Activated T-helper 2 cell treated with anti-CD3 and anti-CD28 coated beads, Interferon-gamma antibody, Interleukin-2, Interleukin-4, amounts not matched to agents 10 μg/mL and 5 μg/mL and 100 μg/mL, durations not matched to agents 14 hours and 24 hours and 36 hours (primary cell): ENCODE results near the gene GRID1. TPM values are rescaled to one million over a fixed set of nuclear protein-coding genes. Genes with fewer than 3 reads are reported as not detected.
"Not testable (repeated sequence)": the region's sequence is repeated elsewhere in the genome, so short reads cannot be mapped to it uniquely, and the experiment has no call there.

Experiments
- DNase-seq: peaks from one replicate; pipeline ENCODE4 v3.0.0; 2021; ENCODE audit warnings: low spot score
- H3K27ac Mint-ChIP-seq: one replicate; pipeline ENCODE4 v1.8.0; 2021; ENCODE audit warnings: mixed read lengths
- H3K27me3 Mint-ChIP-seq: one replicate; pipeline ENCODE4 v1.8.0; 2021; ENCODE audit warnings: low read depth, mixed read lengths
- H3K36me3 Mint-ChIP-seq: one replicate; pipeline ENCODE4 v1.8.0; 2021; ENCODE audit warnings: low read depth, mixed read lengths
- H3K4me1 Mint-ChIP-seq: one replicate; pipeline ENCODE4 v1.8.0; 2021; ENCODE audit warnings: low read depth, mixed read lengths
- H3K4me3 Mint-ChIP-seq: one replicate; pipeline ENCODE4 v1.8.0; 2021; ENCODE audit warnings: low read depth, mild to moderate bottlenecking, moderate library complexity, mixed read lengths
- H3K9me3 Mint-ChIP-seq: one replicate; pipeline ENCODE4 v1.8.0; 2021; ENCODE audit warnings: mixed read lengths
- intact Hi-C: fragments of 100-400 bp; cut with micrococcal nuclease; formaldehyde crosslinking; loops from one replicate; pipeline ENCODE4 v1.15.1; 2023
- total RNA-seq: library from RNA; stranded (reverse); gene quantifications from 2 replicates; pipeline ENCODE4 v1.2.3, GENCODE V29; 2022

Gene GRID1
- total RNA-seq, 1 donor from 2014 or later = not detected

DNA sequence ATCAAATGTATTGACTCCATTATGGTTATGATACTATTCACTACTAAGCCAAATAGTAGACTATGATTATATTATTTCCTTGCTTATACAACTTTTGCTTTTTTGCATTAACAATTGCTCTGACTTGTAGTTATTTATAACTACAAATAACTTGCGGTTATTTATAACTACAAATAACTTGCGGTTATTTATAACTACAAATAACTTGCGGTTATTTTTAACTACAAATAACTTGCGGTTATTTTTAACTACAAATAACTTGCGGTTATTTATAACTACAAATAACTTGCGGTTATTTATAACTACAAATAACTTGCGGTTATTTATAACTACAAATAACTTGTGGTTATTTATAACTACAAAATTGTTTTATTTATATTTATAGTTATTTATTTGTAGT is 436.6 kb downstream of the GRID1 start:
- H3K27ac Mint-ChIP-seq, DNase-seq, H3K4me1 Mint-ChIP-seq, H3K4me3 Mint-ChIP-seq, H3K36me3 Mint-ChIP-seq, H3K9me3 Mint-ChIP-seq, H3K27me3 Mint-ChIP-seq, intact Hi-C loops: not testable (repeated sequence)

DNA sequence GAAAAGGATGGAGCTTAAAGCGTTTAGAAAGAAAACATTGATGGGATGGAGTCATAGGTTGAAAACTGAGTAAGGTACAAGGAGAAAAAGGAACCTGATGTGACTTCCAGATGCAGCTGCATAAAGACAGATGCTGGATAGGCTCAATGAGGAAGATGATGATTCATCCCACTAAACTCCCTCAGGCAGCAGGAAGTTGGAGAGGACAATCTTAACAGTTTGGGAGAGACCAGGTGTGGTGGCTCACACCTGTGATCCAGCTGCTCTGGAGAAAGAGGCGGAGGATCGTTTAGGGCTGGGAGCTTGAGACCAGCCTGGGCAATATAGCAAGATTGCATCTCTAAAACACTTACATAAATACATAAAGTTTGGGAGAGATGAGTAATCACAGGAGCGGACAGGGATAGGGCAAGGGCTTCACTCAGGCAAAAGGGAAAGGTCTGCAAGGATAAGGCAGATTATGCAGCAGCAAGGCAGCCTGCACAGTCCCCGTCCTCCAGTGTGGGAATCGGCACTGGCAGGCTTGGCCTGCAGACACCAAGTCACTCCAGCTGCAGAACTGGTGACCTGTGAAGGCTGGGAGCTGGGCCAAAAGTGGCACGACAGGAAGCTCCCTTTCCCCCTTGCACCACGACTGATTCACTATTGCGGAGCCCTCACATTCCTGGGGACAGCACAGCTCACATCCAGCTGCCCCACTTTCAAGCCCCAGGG is 438.5 kb downstream of the GRID1 start:
- DNase-seq = no peak
- Mint-ChIP-seq H3K36me3 (no peaks in the 10 kb centered on the region), H3K4me1 (no peaks in the 10 kb centered on the region), H3K27ac (no peak overlapping the region), H3K27me3 (no peaks in the 10 kb centered on the region), H3K9me3 (no peaks in the 10 kb centered on the region), H3K4me3 (no peak overlapping the region)
- intact Hi-C loops = no loop called here

DNA sequence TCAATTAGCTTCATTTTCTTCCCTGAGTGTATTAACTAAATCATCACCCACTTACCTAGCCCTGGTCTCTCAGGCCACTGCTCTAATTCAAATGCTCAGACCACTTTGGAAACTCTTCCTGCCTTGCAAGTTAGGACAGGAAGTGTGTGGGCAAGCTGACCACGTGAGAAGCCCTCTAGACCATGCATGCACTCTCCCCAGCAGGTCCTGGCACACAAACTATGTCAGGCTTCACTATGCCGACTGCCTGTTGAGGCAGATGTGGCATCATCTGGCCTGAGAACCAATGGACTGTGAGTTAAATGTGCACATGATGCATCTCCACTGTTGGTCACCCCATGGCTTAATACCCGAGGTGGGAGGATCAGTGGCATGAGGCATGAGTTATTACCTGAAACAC is 439.6 kb downstream of the GRID1 start:
- no peaks in the 10 kb centered on the region for H3K36me3 Mint-ChIP-seq
- no peaks in the 10 kb centered on the region for H3K4me1 Mint-ChIP-seq
- no peak overlapping the region for H3K27ac Mint-ChIP-seq
- no peaks in the 10 kb centered on the region for H3K27me3 Mint-ChIP-seq
- H3K4me3 Mint-ChIP-seq = no peak overlapping the region
- H3K9me3 Mint-ChIP-seq = no peaks in the 10 kb centered on the region
- intact Hi-C loops = no loop called here
- no peak for DNase-seq

DNA sequence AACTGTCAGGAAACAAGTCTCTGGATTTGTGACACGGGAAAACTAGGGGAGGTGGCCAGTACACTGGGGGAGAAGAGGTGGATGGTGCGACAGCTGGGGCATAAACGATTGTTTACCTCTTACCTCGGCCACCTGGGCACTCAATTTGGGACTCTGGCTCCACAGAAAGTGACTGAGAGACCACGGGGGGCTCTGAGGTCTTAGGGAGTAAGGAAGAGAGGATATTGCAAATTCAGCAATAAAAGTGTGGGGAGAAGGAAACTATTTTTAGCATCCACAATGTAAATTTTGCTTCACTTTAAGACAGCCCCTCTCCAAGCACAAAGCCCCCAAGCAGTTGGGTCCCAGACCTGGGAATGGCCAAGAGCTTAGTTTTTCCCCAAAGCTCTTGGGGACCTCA is 440.5 kb downstream of the GRID1 start:
- Mint-ChIP-seq H3K4me1 (no peaks in the 10 kb centered on the region), H3K4me3 (no peak overlapping the region), H3K27ac (no peak overlapping the region), H3K36me3 (no peaks in the 10 kb centered on the region), H3K9me3 (no peaks in the 10 kb centered on the region), H3K27me3 (no peaks in the 10 kb centered on the region)
- intact Hi-C loops = no loop called here
- DNase-seq = no peak

DNA sequence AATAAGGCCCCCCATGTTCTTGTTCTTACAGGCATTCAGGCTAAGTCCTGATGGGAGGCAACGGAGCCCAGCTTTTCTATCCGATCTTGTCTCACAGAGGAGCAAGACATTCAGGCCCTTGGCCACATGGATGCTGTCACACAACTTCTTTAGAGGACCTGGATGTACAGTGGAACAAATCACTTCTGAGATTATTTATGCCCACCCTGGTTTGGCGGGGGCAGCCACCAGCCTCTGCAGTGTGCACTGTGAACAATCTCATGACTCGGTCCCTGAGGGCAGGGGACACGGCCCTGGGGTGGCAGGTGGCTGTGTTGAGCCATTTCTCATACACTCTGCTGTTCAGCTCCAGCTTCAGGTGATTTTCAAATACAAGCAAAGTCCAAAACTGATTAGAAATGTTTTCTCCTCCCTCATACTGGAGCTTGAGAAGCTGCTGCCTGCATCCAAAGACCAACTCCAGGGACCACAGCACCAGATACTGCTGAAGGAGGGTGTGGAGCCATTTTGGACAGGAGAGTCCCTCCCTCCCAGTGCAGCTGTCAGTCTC is 441.3 kb downstream of the GRID1 start:
- no peak overlapping the region for H3K4me3 Mint-ChIP-seq
- intact Hi-C loops = no loop called here
- H3K9me3 Mint-ChIP-seq = no peaks in the 10 kb centered on the region
- H3K4me1 Mint-ChIP-seq = no peaks in the 10 kb centered on the region
- H3K27me3 Mint-ChIP-seq = no peaks in the 10 kb centered on the region
- DNase-seq = no peak
- no peak overlapping the region for H3K27ac Mint-ChIP-seq
- no peaks in the 10 kb centered on the region for H3K36me3 Mint-ChIP-seq

DNA sequence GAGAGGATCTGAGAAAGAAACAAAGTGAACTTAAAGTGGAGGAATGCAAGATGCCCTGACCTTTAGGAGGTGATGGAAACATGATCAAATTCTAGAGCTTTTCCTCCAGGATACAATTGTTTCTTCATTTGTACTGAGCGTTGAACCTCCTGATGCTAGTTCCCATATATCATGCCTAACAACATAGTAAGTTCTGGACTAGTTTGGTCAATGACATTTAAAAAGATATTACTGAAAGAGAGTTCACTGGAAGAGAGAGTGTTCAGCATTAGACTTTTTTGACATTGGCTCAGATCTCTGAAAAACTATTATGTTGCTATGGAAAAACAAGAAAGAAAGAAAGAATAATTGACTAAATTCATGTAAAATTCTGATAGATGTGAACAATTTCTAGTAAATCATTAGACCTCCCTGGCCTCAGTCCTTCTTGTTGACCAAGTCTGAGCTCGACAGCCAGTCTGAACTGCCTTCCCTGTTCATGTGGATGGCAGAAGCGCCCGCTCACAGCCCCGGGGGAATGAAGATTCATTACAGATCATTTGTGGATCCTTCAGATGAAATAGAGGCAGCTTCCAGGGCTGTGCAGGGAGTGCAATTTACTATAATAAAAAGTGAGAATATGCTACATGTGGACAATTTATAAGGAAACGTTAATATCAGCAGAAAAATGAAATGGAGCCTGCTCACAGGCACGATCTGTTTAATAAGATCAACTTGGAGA is 442.1 kb downstream of the GRID1 start:
- no peaks in the 10 kb centered on the region for H3K9me3 Mint-ChIP-seq
- no peak overlapping the region for H3K4me3 Mint-ChIP-seq
- DNase-seq = no peak
- intact Hi-C loops = no loop called here
- H3K27me3 Mint-ChIP-seq = no peaks in the 10 kb centered on the region
- H3K36me3 Mint-ChIP-seq = no peaks in the 10 kb centered on the region
- no peak overlapping the region for H3K27ac Mint-ChIP-seq
- no peaks in the 10 kb centered on the region for H3K4me1 Mint-ChIP-seq

DNA sequence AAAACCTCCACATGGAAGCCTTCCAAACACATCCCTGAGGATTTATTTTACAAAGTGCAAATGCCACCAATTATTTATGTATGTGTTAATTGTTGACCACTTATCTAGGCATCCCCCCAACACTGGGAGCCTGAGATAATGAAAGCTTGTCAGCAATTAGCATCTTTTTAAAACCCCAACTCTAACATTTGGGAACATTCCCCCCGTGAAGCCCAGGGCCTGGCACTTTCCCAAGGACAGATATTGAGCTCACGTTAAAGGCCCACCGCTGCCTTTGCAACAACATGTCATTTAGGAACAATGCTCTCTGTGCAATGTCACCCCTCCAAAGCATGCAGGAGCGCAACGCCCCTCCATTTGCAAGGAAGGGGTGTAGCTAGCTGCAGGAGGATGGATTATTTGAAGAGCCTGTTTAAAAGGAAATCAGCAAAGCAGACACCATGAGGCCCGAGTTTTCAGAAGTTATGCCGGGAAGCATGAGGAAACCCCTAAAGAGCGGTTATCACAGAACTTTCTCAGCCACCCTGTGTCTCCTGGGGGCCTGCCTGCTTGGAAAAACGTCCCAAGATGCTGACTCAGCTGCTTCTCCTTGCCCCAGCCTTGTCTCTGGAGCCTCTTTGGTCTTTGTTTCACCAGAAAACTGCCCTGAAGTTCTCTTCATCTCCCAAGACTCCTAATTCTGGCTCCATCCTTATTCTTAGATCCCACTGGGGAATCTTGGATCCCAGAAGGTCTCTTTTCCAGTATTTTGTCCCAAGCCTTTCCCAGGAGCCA is 444.1 kb downstream of the GRID1 start:
- intact Hi-C loops = no loop called here
- Mint-ChIP-seq H3K27ac (no peak overlapping the region), H3K4me3 (no peak overlapping the region), H3K36me3 (no peaks in the 10 kb centered on the region), H3K4me1 (no peaks in the 10 kb centered on the region), H3K27me3 (no peaks in the 10 kb centered on the region), H3K9me3 (no peaks in the 10 kb centered on the region)
- no peak for DNase-seq

DNA sequence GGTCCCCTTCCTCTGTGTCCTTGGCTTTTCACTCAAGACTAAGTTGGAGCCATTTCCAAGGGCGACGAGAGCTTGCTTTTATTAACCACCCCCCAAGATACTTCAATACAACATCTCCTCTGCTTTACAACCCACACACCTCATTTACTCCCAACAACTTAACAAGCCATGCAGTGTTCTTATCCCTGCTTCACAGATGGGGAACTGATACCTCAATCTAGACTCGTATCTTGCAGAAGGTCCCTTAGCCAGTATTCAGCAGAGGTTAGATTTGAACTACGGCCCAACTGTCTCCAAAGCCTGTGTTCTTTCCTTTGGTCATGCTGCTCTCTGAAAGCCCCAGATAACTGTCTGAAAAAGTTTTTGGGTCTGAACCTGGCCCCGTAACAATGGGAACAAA is 444.8 kb downstream of the GRID1 start:
- no peak for DNase-seq
- Mint-ChIP-seq H3K4me3 (no peak overlapping the region), H3K9me3 (no peaks in the 10 kb centered on the region), H3K4me1 (no peaks in the 10 kb centered on the region), H3K27ac (no peak overlapping the region), H3K36me3 (no peaks in the 10 kb centered on the region), H3K27me3 (no peaks in the 10 kb centered on the region)
- intact Hi-C loops = no loop called here

DNA sequence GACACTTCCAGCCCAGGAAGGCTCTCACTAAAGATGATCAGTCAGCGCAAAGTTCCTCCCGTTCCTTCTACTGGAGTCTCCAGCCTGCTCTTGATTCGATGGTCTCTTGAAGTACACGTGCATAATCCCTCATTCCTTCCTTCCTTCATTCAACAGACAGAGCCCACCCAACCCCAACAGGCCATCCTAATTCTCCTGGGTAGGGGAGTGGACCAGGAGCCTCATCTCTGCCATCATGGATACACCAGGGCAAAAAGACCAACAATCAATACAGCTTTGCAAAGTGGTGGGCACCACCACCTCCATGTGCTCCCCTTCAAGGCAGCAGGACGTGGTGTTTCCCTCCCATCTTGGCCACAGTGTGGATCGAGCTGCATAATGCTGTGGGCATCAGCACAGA is 446.3 kb downstream of the GRID1 start:
- Mint-ChIP-seq H3K27ac (no peak overlapping the region), H3K4me1 (no peaks in the 10 kb centered on the region), H3K4me3 (no peak overlapping the region), H3K9me3 (no peaks in the 10 kb centered on the region), H3K27me3 (no peaks in the 10 kb centered on the region), H3K36me3 (no peaks in the 10 kb centered on the region)
- intact Hi-C loops = no loop called here
- DNase-seq = no peak

DNA sequence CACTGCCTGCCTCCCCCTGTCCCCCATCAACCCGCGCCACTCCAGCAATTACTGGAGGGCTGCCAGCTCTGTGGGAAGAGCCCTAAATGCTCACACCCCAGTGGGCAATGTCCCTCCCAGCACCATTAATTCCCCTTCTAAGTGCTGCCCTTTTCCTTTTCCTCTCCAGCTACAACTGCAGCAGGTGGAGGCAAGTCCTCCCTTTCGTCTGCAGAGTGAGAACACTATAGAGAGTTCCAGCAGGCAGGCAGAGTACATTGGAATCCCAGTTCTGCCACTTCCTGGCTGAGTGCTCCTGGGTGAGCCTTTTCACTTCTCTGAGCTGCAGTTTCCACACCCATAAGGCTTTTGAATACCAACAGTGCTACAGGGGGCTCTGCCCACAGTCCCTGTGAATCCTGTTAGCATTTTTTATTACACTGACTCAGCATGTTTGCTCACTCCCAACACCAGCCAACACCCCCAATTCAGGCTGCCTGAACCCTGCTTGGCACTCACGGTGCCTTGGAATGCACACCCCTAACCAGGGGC is 447.0 kb downstream of the GRID1 start:
- Mint-ChIP-seq H3K27me3 (no peaks in the 10 kb centered on the region), H3K27ac (no peak overlapping the region), H3K4me1 (no peaks in the 10 kb centered on the region), H3K4me3 (no peak overlapping the region), H3K36me3 (no peaks in the 10 kb centered on the region), H3K9me3 (no peaks in the 10 kb centered on the region)
- no peak for DNase-seq
- intact Hi-C loops = no loop called here

DNA sequence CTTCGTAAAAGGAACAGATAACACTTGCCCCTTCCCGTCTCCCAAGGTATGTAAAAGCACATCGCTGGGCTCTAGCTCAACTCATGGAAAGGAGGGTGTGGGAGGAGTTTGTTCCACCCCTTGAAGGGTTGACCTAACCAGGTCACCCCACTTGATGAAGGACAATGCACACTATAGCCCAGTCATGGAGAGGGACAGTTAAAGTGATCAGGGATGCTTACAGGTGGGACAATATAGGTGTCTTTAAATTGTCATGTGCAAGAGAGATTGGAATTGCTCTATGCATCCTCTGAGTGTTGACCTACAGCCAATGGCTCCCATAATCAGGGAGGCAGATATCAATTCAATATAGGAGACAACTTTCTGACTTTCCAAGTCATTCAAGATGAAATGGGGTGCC is 448.2 kb downstream of the GRID1 start:
- Mint-ChIP-seq H3K4me3 (no peak overlapping the region), H3K9me3 (no peaks in the 10 kb centered on the region), H3K4me1 (no peaks in the 10 kb centered on the region), H3K27ac (no peak overlapping the region), H3K36me3 (no peaks in the 10 kb centered on the region), H3K27me3 (no peaks in the 10 kb centered on the region)
- intact Hi-C loops = no loop called here
- no peak for DNase-seq

DNA sequence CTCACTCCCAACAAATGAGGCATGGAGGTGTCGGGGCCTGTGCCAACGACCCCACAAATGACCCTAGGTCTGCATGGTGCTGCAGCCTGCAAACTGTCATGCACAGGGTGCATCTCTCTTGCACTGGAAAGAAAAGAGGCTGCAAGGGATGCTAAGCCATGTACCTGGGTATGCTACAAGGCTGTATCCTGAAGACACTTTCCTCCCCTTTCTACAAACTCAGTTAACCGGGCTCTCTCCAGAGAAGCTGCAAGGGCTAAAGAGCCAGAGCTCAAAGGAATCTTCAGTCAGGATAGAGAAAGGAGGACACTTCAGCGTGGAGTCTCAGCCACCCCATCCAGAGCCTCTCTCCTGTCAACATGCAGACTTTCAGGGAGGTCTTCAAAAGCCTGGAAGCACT is 449.0 kb downstream of the GRID1 start:
- DNase-seq = no peak
- Mint-ChIP-seq H3K9me3 (no peaks in the 10 kb centered on the region), H3K27me3 (no peaks in the 10 kb centered on the region), H3K36me3 (no peaks in the 10 kb centered on the region), H3K27ac (no peak overlapping the region), H3K4me3 (no peak overlapping the region), H3K4me1 (no peaks in the 10 kb centered on the region)
- intact Hi-C loops = no loop called here
